Measurements from ENCODE around the gene IMMP2L.

GRCh38 chr7:111075498-111075897, 486.8 kb downstream of the IMMP2L start:
- no peak for TF ChIP-seq POLR2A (IDR thresholded peaks at IDR 0.05)
- no peak for TF ChIP-seq CTCF (IDR thresholded peaks at IDR 0.05)
- no peak for TF ChIP-seq EP300 (IDR thresholded peaks at IDR 0.05)
